Activated T-helper 1 cell treated with anti-CD3 and anti-CD28 coated beads, Interleukin-2, amount 50 U/mL, for 16 hours (primary cell): ENCODE results near the gene HSP90AA1.

Source experiments
- DNase-seq, 2 donors: peaks; one replicate each; pipeline ENCODE4 v3.0.0-alpha.2; 2020; ENCODE audit warnings: low read depth in 1 of 2, low spot score in 1 of 2

Gene HSP90AA1

DNA sequence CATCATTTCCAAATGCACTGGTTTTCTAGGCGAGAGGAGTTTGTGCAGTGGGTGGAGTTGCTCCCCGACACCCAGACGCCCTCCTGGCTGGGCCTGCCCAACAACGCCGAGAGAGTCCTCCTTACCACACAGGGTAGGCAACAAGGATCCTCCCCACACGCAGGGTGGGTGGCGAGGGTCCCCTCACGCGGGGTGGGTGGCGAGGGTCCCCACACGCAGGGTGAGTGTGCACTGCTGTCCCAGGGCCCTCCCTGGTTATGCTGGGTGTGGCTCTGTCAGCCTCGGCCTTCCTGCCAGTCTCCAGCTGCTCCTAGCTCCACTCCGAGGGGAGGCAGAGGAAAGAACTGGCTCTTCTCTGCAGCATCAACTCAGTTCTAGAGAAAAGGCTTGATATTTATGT, 42.3 kb downstream of the HSP90AA1 start:
- DNase-seq = no peak

DNA sequence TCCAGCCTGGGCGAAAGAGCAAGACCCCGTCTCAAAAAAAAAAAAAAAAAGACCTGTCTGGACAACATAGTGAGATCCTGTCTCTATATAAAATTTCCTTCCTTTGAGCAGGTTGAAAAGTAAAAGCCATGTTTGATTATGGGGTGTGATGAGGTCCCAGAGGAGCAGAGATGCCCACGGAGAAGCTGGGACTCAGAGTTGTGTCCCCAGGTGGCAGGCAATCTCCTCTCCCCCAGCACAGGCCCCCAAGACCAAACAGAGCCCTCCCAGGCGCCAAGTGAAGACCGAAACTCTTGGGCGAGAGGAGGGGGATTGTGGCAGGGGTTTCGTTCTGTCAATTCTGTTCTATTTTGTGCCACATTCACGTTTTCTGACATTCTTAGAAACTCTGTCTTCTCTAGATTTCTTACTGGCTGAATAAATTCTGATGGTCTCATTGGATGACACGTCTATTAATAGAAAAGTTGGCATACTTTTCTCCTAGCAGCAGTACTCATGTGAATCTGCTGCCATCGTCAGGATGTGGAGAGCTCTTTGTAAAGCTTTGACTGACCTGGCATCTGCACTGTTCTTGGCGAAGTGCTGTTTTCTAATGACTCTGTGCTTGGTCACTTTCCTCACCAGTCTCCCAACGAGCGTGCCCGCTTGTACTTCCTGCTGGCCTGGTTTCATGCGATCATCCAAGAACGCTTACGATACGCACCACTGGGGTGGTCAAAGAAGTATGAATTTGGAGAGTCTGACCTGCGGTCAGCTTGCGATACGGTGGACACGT, 43.4 kb downstream of the HSP90AA1 start:
- DNase-seq = no peak

DNA sequence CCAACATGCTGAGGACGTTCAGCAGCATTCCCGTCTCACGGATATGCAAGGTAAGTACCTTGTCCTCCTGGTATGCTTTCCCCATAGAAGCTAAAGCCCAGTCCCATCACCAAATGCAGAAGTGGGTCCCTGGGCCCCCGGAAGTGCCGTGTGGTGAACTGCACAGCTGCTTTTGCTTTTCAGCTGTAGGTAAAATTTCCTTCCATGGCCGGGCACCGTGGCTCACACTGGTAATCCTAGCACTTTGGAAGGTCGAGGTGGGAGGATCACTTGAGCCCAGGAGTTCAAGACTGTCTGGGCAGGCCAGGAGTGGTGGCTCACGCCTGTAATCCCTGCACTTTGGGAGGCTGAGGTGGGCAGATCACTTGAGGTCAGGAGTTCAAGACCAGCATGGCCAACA, 44.1 kb downstream of the HSP90AA1 start:
- no peak for DNase-seq

DNA sequence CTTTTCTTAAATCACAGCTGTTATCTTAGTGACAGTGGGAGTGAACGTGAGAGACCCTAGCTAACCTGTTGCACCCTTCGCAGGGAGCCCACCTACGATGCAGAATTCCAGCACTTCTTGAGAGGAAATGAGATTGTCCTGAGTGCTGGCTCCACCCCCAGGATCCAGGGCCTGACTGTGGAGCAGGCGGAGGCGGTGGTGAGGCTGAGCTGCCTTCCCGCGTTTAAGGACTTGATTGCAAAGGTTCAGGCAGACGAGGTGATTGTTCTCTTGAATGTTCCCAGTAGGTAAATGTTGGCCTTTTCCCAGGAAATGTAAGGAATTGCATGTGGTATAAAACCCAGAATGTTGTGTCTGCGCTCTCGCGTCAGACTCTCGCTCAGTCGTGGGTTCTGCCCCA, 46.7 kb downstream of the HSP90AA1 start:
- DNase-seq = no peak

DNA sequence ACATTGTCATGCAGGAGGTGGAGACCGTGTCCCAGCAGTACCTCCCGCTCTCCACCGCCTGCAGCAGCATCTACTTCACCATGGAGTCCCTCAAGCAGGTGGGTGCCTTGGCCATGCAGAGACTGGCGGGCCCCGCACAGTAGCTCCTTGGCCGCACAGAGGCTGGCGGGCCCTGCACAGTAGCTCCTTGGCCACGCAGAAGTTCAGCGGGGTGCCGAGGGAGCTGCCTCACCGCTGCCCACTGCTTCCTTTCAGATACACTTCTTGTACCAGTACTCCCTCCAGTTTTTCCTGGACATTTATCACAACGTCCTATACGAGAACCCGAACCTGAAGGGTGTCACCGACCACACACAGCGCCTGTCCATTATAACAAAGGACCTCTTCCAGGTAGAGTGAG, 47.7 kb downstream of the HSP90AA1 start:
- DNase-seq = no peak

DNA sequence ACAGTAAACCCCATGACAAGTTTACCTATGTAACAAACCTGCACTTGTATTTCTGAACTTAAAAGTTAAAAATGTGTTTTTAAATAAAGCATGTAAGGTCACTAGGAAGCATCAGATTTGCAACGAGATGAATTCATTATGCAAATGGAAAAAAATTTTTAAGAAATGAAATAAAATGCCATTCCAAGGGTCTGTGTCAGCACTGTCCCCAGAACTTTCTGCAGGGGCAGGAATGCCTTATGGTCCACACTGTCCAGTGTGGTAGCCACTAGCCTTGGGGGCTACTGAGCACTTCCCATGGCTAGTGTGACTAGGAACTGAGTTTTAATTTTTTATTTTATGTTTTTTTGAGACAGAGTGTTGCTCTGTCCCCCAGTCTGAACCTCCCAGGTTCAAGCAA, 49.2 kb downstream of the HSP90AA1 start:
- no peak for DNase-seq

DNA sequence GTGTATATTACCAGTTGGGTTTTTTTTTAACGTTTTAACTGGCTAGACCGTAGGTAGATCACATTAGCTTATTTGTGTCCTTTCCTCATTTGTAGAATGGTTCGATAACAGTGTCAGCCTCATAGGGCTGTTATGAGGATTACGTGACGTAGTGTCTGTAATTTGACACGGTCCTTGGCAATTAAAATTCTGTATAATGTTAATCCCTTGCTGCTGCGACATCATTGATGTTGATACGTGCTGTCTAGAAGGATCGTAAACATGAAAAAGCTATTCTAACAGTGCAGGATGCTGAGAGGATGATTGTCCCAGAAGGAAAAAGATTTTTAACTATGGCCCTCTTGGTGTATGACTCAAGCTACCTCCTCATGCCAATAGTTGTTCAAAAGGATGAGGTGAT, 50.9 kb downstream of the HSP90AA1 start:
- DNase-seq = no peak

DNA sequence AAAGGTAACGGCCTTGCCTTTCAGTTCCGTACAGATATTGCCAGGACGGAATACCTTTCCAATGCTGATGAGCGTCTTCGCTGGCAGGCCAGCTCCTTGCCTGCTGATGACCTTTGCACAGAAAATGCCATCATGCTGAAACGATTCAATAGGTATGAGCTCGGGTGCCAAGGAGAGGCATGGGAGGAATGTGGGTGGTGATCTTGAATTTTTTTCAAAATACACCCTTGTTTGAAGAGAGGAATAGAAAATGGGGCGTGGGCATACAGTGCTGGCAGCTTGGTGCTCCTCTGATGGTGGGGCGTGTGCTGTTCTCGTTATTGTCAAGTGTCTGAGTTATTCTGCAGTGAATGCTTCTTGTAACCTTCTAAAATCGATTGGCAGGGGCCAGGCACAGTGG, 52.5 kb downstream of the HSP90AA1 start:
- DNase-seq = no peak

DNA sequence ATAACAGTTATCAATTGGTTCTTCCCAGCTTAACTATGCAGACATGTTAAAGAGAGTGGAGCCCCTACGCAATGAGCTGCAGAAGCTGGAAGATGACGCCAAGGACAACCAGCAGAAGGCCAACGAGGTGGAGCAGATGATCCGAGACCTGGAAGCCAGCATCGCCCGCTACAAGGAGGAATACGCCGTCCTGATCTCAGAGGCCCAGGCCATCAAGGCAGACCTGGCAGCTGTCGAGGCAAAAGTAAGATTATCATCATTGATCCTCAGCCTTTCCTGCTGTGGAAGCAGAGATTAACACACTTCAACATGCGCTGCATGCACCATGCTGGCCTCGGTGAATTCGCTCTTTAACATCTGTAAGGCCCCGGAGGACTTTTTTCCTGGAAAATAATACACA, 53.6 kb downstream of the HSP90AA1 start:
- no peak for DNase-seq
